NCI-H774 (cell line): ENCODE measurements around the gene BLTP1.

Source experiments
- DNase-seq: peaks from one replicate; lab custom pipeline; 2025; lab: John Stamatoyannopoulos, UW

Gene BLTP1

DNA sequence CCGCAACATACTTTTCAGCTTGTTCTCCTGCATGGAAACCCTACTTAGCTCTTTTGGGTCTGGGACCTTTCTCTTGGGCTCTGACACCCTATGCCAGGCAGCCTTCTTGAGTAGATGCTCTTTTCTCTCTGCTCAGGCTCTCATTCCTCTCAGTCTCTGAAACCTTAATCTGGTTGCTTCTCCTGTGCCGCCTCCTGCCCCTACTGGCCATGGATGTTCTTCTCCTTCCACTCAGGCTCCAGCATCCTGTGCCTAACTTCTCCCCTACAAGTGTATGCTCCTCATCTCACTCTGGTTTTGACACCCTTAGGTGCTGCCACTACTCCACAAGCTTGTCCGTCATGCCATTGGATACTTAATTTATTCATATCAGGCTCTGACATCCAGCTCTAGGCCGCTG is 15.2 kb downstream of the BLTP1 start:
- DNase-seq, result no peak

DNA sequence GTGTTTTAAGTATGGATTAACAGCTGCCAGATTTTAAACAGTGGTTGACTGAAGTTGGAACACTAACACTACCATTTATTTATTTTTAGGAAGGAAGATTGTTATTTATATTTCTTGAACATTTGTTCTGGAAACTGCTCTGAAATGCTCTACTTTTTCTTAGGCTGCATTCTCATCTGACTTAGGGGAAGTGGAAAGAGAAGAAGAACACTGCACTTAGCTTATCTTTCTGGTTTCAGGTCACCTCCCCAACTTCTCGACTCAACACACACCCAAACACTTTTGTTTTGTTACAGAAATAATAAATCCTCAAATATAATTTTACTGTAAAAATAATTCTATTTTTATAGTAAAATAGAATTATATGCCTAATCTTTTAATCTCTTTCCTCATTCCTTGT is 18.6 kb downstream of the BLTP1 start:
- DNase-seq, result no peak

DNA sequence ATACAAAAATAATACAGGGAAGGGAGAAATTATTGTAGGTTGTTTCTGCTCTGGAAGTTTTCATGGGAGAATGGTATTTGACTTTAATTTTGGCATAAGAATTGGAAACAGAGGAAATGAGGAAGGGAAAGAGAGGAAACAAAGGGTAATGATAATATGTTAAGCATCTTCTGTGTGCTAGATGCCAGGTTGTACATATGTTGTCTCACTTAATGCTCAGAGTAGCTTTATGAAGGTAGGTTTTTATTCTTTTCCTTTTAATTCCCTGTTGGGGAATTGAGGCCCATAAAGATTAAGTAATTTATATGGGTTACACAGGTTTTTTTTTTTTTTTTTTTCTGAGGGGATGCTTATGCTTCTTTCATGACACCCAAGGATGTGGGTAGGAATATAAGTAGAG is 19.2 kb downstream of the BLTP1 start:
- DNase-seq, result no peak

DNA sequence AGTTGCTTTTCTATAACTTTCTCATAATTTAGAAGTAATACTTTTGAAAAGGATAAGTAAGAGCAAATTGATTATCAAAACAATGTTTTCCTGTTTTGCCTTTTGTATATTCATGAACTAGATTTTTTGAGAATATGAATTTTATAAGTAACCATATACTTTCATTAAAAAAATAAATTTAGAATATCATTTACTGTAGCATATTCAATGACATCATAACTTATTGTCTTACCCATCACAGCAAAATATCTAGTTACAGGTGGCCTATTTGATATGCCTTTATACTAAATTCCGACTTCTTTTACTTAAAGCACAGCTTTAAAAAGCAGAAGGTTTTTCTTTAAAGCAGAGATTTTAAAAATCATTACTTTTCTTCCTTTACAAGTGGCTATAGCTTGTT is 20.1 kb downstream of the BLTP1 start:
- DNase-seq, result no peak

DNA sequence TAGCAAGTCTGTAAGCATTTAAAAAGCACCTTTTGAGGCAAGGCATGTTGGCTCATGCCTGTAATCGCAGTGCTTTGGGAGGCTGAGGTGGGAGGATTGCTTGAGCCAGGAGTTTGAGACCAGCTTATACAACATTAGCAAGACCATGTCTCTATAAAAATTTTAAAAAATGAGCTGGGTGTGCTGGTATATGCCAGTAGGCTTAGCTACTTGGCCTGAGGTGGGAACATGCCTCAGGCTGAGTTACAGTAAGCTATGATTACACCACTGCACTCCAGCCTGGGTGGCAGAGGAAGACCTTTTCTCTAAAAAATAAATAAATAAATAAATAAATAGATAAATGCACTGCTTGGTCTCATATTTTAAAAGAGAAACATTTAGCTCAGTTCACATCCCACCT is 26.8 kb downstream of the BLTP1 start:
- no peak for DNase-seq

DNA sequence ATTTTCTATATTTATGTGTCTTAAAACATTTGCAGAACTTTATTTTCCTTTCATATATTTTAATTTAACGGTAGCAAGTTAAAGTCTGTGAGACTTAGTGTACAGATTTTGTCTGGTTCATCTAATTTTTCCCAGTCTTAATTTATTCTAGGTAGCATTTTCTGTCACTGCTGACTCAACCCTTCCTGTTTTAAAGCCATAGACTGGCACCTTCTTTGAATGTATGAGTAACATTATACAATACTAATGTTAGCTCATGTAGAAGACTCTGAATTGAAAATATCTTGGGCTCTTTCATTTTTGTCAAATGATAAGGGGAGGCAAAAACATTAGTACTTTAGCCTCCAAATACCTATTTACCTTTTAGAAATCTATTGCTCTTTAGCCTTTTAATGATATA is 43.6 kb downstream of the BLTP1 start:
- DNase-seq, result no peak
